ENCODE measurements around the gene TARS3. TPM values are rescaled to one million over a fixed set of nuclear protein-coding genes. Genes with fewer than 3 reads are reported as not detected.
"Not testable (repeated sequence)": the region's sequence is repeated elsewhere in the genome, so short reads cannot be mapped to it uniquely, and the experiment has no call there.

TARS3 gene
- total RNA-seq, 2 donors from 2014 or later: 10.3 to 10.9 TPM

GRCh38 chr15:101637919-101638318 is 86.4 kb downstream of the TARS3 start:
- no peak for DNase-seq (ENCODE audit: low spot score)
- intact Hi-C loops (cut with DNase I): loop anchor here in 1 of 2 donors (5.0 to 10.0 kb wide), 2 partner anchors 133 to 341 kb away; partner anchors contain the start of gene SNRPA1

- intact Hi-C loops (cut with DNase I): loop anchor here in 1 of 2 donors (5.0 to 10.0 kb wide), 2 partner anchors 133 to 340 kb away; partner anchors contain the start of gene SNRPA1
Observed at GRCh38 chr15:101637516-101637915, 86.8 kb downstream of the TARS3 start.

GRCh38 chr15:101637038-101637437 is 87.2 kb downstream of the TARS3 start:
- intact Hi-C loops (cut with DNase I): loop anchor here in 1 of 2 donors (5.0 to 10.0 kb wide), 2 partner anchors 132 to 340 kb away; partner anchors contain the start of gene SNRPA1
- no peak for DNase-seq (ENCODE audit: low spot score)

More at GRCh38 chr15:101637516-101637915, 86.8 kb downstream of the TARS3 start:
- no peak for DNase-seq (ENCODE audit: low spot score)

- intact Hi-C loops (cut with DNase I): loop anchor here in 1 of 2 donors (5.0 to 10.0 kb wide), 2 partner anchors 131 to 339 kb away; partner anchors contain the start of gene SNRPA1
Observed at GRCh38 chr15:101635944-101636727, 88.1 kb downstream of the TARS3 start.

GRCh38 chr15:101633356-101633755 is 90.9 kb downstream of the TARS3 start:
- intact Hi-C loops (cut with DNase I): loop anchor here in 1 of 2 donors (10.0 kb wide), 1 partner anchor 129 kb away; no protein-coding TSS in a partner anchor
- DNase-seq (ENCODE audit: low spot score): no peak

More at GRCh38 chr15:101635944-101636727, 88.1 kb downstream of the TARS3 start:
- DNase-seq (ENCODE audit: low spot score): no peak

GRCh38 chr15:101626729-101627128 is 97.5 kb downstream of the TARS3 start:
- intact Hi-C loops (cut with DNase I); DNase-seq (ENCODE audit: low spot score): not testable (repeated sequence)

GRCh38 chr15:101625980-101626379 is 98.3 kb downstream of the TARS3 start:
- intact Hi-C loops (cut with DNase I): no loop called here
- no peak for DNase-seq (ENCODE audit: low spot score)

- intact Hi-C loops (cut with DNase I): no loop called here
- no peak for DNase-seq (ENCODE audit: low spot score)
Observed at GRCh38 chr15:101625184-101625583, 99.1 kb downstream of the TARS3 start.

GRCh38 chr15:101623367-101624304 is 100.6 kb downstream of the TARS3 start:
- intact Hi-C loops (cut with DNase I): no loop called here
- no peak for DNase-seq (ENCODE audit: low spot score)

- no peak for DNase-seq (ENCODE audit: low spot score)
- intact Hi-C loops (cut with DNase I): no loop called here
Observed at GRCh38 chr15:101621961-101622360, 102.3 kb downstream of the TARS3 start.

- intact Hi-C loops (cut with DNase I): no loop called here
Observed at GRCh38 chr15:101620671-101621070, 103.6 kb downstream of the TARS3 start.

GRCh38 chr15:101619615-101619865 is 104.7 kb downstream of the TARS3 start:
- intact Hi-C loops (cut with DNase I): no loop called here
- no peak for DNase-seq (ENCODE audit: low spot score)

More at GRCh38 chr15:101620671-101621070, 103.6 kb downstream of the TARS3 start:
- DNase-seq (ENCODE audit: low spot score): no peak

GRCh38 chr15:101618851-101619614 is 105.2 kb downstream of the TARS3 start:
- intact Hi-C loops (cut with DNase I): no loop called here
- DNase-seq (ENCODE audit: low spot score): no peak

- intact Hi-C loops (cut with DNase I): no loop called here
- no peak for DNase-seq (ENCODE audit: low spot score)
Observed at GRCh38 chr15:101618076-101618475, 106.2 kb downstream of the TARS3 start.

- intact Hi-C loops (cut with DNase I): no loop called here
- DNase-seq (ENCODE audit: low spot score): peak; percentile 86
Observed at GRCh38 chr15:101617390-101617965, 106.8 kb downstream of the TARS3 start.

GRCh38 chr15:101615986-101616848 is 108.1 kb downstream of the TARS3 start:
- intact Hi-C loops (cut with DNase I): no loop called here
- peak; percentile 93 for DNase-seq (ENCODE audit: low spot score)

- DNase-seq (ENCODE audit: low spot score): peak; percentile 87
Observed at GRCh38 chr15:101615414-101615985, 108.8 kb downstream of the TARS3 start.

More at GRCh38 chr15:101615414-101615985, 108.8 kb downstream of the TARS3 start:
- intact Hi-C loops (cut with DNase I): no loop called here

Data from posterior vena cava (tissue), 2 donors.